Liver (tissue), 3 donors: ENCODE results near the gene NECTIN4.

Experiments
- FOXA1 ChIP-seq: IDR thresholded peaks from 2 replicates; pipeline ENCODE4 v1.6.1; 2016; ENCODE audit warnings: antibody characterized with exemption
- FOXA2 ChIP-seq: IDR thresholded peaks from 2 replicates; pipeline ENCODE4 v1.6.1; 2016; ENCODE audit warnings: antibody characterized with exemption
- GABPA ChIP-seq, 2 donors: IDR thresholded peaks in 1 of 2; conservative IDR thresholded peaks in 1 of 2; 2 replicates each; pipeline ENCODE4 v1.6.1; 2016; ENCODE audit warnings: antibody characterized with exemption in 2 of 2, mild to moderate bottlenecking in 1 of 2, moderate library complexity in 1 of 2
- JUND ChIP-seq, 2 donors: IDR thresholded peaks; 2 replicates each; pipeline ENCODE4 v1.6.1; 2016; ENCODE audit warnings: antibody characterized with exemption in 2 of 2
- RAD21 ChIP-seq, 2 donors: IDR thresholded peaks; 2 replicates each; pipeline ENCODE4 v1.6.1; 2016; ENCODE audit warnings: antibody characterized with exemption in 2 of 2, mild to moderate bottlenecking in 2 of 2
- RXRA ChIP-seq, 2 donors: IDR thresholded peaks; 2 replicates each; pipeline ENCODE4 v1.6.1; 2017 to 2018; ENCODE audit warnings: antibody characterized with exemption in 2 of 2, mild to moderate bottlenecking in 1 of 2
- SP1 ChIP-seq: IDR thresholded peaks from 2 replicates; pipeline ENCODE4 v1.6.1; 2018; ENCODE audit warnings: antibody characterized with exemption, mild to moderate bottlenecking
- TAF1 ChIP-seq: conservative IDR thresholded peaks from 2 replicates; pipeline ENCODE4 v1.6.1; 2016; ENCODE audit warnings: antibody characterized with exemption, mild to moderate bottlenecking
- YY1 ChIP-seq: IDR thresholded peaks from 2 replicates; pipeline ENCODE4 v1.6.1; 2016; ENCODE audit warnings: antibody characterized with exemption, mild to moderate bottlenecking
- TF ChIP-seq, protein P1 (sequence below): fragments of 150-350 bp; IDR thresholded peaks from 2 replicates; pipeline ENCODE4 v1.5.1; 2017; ENCODE audit warnings: improper control_type of control experiment, low read depth, low read length; ENCODE audit not compliant: missing input control
- TF ChIP-seq, protein P2 (sequence below): IDR thresholded peaks from 2 replicates; pipeline ENCODE4 v1.6.1; 2016; ENCODE audit warnings: antibody characterized with exemption
- TF ChIP-seq, protein P3 (sequence below): IDR thresholded peaks from 2 replicates; pipeline ENCODE4 v1.6.1; 2016; ENCODE audit warnings: antibody characterized with exemption, mild to moderate bottlenecking
- TF ChIP-seq, protein P4 (sequence below): IDR thresholded peaks from 2 replicates; pipeline ENCODE4 v1.6.1; 2016; ENCODE audit warnings: antibody characterized with exemption
- TF ChIP-seq, protein P5 (sequence below): IDR thresholded peaks from 2 replicates; pipeline ENCODE4 v1.6.1; 2016; ENCODE audit warnings: antibody characterized with exemption
- donor health status: healthy.
- donor health status: healthy.

DNA sequence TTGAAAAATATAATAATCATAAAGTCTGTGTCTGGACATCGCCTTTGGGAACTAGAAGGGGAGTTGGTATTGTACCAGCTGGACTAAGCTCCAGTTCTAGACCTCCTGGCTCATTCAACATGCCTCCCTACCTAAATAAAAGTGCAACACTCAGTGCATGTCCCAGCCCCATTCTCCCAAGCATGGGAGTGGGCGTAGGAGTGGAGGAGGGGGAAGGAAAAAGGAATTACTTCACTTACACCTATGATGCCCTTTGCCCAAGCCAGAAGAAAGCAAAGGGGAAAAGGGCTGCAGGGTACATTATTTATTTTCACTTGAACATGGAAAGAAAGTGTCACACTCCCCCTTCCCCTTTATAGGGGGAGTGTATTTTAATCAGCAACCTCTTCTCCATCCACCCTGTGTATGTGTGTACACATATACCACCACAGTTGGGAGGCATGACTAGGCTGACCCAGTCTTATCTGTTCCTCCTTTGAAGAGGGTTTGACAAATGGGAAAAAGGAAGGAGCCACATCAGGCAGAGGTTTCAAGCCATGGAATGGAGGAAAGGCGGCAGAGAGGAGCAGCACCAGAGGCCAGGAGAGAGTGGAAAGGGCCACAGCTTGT is 31.8 kb upstream of the NECTIN4 start:
- TF ChIP-seq, protein P1, sequence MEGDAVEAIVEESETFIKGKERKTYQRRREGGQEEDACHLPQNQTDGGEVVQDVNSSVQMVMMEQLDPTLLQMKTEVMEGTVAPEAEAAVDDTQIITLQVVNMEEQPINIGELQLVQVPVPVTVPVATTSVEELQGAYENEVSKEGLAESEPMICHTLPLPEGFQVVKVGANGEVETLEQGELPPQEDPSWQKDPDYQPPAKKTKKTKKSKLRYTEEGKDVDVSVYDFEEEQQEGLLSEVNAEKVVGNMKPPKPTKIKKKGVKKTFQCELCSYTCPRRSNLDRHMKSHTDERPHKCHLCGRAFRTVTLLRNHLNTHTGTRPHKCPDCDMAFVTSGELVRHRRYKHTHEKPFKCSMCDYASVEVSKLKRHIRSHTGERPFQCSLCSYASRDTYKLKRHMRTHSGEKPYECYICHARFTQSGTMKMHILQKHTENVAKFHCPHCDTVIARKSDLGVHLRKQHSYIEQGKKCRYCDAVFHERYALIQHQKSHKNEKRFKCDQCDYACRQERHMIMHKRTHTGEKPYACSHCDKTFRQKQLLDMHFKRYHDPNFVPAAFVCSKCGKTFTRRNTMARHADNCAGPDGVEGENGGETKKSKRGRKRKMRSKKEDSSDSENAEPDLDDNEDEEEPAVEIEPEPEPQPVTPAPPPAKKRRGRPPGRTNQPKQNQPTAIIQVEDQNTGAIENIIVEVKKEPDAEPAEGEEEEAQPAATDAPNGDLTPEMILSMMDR, result no peak
- TF ChIP-seq, protein P2, sequence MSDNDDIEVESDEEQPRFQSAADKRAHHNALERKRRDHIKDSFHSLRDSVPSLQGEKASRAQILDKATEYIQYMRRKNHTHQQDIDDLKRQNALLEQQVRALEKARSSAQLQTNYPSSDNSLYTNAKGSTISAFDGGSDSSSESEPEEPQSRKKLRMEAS, result no peak
- TF ChIP-seq, protein P3, sequence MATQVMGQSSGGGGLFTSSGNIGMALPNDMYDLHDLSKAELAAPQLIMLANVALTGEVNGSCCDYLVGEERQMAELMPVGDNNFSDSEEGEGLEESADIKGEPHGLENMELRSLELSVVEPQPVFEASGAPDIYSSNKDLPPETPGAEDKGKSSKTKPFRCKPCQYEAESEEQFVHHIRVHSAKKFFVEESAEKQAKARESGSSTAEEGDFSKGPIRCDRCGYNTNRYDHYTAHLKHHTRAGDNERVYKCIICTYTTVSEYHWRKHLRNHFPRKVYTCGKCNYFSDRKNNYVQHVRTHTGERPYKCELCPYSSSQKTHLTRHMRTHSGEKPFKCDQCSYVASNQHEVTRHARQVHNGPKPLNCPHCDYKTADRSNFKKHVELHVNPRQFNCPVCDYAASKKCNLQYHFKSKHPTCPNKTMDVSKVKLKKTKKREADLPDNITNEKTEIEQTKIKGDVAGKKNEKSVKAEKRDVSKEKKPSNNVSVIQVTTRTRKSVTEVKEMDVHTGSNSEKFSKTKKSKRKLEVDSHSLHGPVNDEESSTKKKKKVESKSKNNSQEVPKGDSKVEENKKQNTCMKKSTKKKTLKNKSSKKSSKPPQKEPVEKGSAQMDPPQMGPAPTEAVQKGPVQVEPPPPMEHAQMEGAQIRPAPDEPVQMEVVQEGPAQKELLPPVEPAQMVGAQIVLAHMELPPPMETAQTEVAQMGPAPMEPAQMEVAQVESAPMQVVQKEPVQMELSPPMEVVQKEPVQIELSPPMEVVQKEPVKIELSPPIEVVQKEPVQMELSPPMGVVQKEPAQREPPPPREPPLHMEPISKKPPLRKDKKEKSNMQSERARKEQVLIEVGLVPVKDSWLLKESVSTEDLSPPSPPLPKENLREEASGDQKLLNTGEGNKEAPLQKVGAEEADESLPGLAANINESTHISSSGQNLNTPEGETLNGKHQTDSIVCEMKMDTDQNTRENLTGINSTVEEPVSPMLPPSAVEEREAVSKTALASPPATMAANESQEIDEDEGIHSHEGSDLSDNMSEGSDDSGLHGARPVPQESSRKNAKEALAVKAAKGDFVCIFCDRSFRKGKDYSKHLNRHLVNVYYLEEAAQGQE, result no peak
- TF ChIP-seq YY1 (no peak), RAD21 (IDR thresholded peaks at IDR 0.05) (no peak), FOXA1 (no peak), GABPA (IDR thresholded peaks at IDR 0.05 in 1 of 2, conservative IDR thresholded peaks at IDR 0.05 in 1 of 2) (no peak), JUND (IDR thresholded peaks at IDR 0.05) (no peak), SP1 (no peak), TAF1 (no peak), RXRA (IDR thresholded peaks at IDR 0.05) (no peak), FOXA2 (no peak)
- TF ChIP-seq, protein P4, sequence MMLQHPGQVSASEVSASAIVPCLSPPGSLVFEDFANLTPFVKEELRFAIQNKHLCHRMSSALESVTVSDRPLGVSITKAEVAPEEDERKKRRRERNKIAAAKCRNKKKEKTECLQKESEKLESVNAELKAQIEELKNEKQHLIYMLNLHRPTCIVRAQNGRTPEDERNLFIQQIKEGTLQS, result no peak
- TF ChIP-seq, protein P5, sequence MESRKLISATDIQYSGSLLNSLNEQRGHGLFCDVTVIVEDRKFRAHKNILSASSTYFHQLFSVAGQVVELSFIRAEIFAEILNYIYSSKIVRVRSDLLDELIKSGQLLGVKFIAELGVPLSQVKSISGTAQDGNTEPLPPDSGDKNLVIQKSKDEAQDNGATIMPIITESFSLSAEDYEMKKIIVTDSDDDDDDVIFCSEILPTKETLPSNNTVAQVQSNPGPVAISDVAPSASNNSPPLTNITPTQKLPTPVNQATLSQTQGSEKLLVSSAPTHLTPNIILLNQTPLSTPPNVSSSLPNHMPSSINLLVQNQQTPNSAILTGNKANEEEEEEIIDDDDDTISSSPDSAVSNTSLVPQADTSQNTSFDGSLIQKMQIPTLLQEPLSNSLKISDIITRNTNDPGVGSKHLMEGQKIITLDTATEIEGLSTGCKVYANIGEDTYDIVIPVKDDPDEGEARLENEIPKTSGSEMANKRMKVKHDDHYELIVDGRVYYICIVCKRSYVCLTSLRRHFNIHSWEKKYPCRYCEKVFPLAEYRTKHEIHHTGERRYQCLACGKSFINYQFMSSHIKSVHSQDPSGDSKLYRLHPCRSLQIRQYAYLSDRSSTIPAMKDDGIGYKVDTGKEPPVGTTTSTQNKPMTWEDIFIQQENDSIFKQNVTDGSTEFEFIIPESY, result no peak
